ENCODE measurements around the gene IGSF9B. TPM values are rescaled to one million over a fixed set of nuclear protein-coding genes. Genes with fewer than 3 reads are reported as not detected.

Gene IGSF9B
- total RNA-seq, 2 experiments from 2014 or later: 24.3 to 27.4 TPM

DNA sequence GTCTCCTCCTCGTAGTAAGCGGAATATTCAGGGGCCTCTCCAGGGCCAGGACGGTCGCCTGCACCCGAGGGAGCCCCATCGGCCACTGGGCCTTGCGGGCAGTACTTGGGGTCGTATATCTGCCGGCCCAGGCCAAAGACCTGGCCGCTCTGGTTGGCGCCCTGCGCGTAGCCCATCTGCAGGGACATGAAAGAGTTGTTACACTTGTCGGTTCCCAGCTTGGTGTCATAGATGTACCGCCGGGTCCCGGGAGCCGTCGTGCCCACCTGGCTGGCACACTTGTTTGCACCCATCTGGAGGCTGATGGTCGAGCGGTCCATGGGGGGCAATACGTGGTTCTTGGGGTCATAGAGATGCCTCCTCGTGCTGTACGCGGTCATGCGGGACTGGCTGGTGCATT lies 92.0 kb downstream of the IGSF9B start:
- Mint-ChIP-seq H3K36me3 (ENCODE audit: low read depth) (no peaks in the 10 kb centered on the region), H3K27me3 (peaks cover 22% of the 10 kb centered on the region), H3K9me3 (no peaks in the 10 kb centered on the region), H3K4me1 (ENCODE audit: low read depth) (no peaks in the 10 kb centered on the region), H3K4me3 (no peak overlapping the region), H3K27ac (no peak overlapping the region)
- no peaks in the 10 kb centered on the region for H3K36me3 ChIP-seq (ENCODE audit: insufficient read depth, low read length)
- peaks cover 0 to 16% of the 10 kb centered on the region in 2 experiments for H3K9me3 ChIP-seq (ENCODE audit: control insufficient read depth in 1 of 2, insufficient read depth in 1 of 2, low read length in 2 of 2)
- peaks cover 0 to 4% of the 10 kb centered on the region in 2 experiments for H3K27me3 ChIP-seq (ENCODE audit: control insufficient read depth in 1 of 2, insufficient read depth in 2 of 2, low read length in 2 of 2)
- no peak for DNase-seq
- no peak for ATAC-seq (ENCODE audit: poor library complexity)
- intact Hi-C loops (cut with DNase I, micrococcal nuclease): no loop called here
- POLR2A ChIA-PET: no interaction called here
- CTCF ChIA-PET: no interaction called here
- TF ChIP-seq, protein P1, sequence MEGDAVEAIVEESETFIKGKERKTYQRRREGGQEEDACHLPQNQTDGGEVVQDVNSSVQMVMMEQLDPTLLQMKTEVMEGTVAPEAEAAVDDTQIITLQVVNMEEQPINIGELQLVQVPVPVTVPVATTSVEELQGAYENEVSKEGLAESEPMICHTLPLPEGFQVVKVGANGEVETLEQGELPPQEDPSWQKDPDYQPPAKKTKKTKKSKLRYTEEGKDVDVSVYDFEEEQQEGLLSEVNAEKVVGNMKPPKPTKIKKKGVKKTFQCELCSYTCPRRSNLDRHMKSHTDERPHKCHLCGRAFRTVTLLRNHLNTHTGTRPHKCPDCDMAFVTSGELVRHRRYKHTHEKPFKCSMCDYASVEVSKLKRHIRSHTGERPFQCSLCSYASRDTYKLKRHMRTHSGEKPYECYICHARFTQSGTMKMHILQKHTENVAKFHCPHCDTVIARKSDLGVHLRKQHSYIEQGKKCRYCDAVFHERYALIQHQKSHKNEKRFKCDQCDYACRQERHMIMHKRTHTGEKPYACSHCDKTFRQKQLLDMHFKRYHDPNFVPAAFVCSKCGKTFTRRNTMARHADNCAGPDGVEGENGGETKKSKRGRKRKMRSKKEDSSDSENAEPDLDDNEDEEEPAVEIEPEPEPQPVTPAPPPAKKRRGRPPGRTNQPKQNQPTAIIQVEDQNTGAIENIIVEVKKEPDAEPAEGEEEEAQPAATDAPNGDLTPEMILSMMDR (IDR thresholded peaks at IDR 0.05): no peak
- no peak overlapping the region for H3K4me3 ChIP-seq (ENCODE audit: low read length)
- H3K4me1 ChIP-seq (ENCODE audit: insufficient read depth, low read length): no peaks in the 10 kb centered on the region
- no peak overlapping the region for H3K27ac ChIP-seq (ENCODE audit: low read depth in 1 of 2, low read length in 2 of 2)

DNA sequence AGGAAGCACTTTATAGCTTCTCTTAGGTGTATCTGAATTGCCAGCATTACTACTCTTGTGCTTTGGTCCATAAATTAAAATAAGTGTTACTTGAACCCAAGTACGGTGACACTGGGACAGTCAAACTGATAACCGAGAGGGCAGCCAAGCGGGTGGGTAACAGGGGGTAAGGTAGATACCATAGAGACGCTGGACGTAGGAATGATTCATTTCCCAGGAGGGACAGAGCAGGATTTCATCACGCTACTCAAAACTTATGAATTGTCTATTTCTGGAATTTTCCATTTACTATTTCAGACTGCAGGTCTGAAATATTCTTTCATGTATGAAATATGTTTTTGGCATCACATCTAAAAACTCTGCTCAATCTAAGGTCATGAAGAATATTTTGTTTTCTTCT lies 96.6 kb downstream of the IGSF9B start:
- DNase-seq (no peak), ATAC-seq (ENCODE audit: poor library complexity) (no peak)
- H3K36me3 ChIP-seq (ENCODE audit: insufficient read depth, low read length): no peaks in the 10 kb centered on the region
- H3K27me3 Mint-ChIP-seq: peaks cover 48% of the 10 kb centered on the region
- H3K27ac ChIP-seq (ENCODE audit: low read depth in 1 of 2, low read length in 2 of 2): no peak overlapping the region
- intact Hi-C loops (cut with DNase I, micrococcal nuclease): no loop called here
- no peaks in the 10 kb centered on the region for H3K36me3 Mint-ChIP-seq (ENCODE audit: low read depth)
- H3K4me3 ChIP-seq (ENCODE audit: low read length): no peak overlapping the region
- no peaks in the 10 kb centered on the region for H3K9me3 Mint-ChIP-seq
- CTCF ChIA-PET: no interaction called here
- H3K4me3 Mint-ChIP-seq: no peak overlapping the region
- POLR2A ChIA-PET: no interaction called here
- peaks cover 0 to 4% of the 10 kb centered on the region in 2 experiments for H3K27me3 ChIP-seq (ENCODE audit: control insufficient read depth in 1 of 2, insufficient read depth in 2 of 2, low read length in 2 of 2)
- no peaks in the 10 kb centered on the region for H3K4me1 ChIP-seq (ENCODE audit: insufficient read depth, low read length)
- H3K4me1 Mint-ChIP-seq (ENCODE audit: low read depth): no peaks in the 10 kb centered on the region
- TF ChIP-seq, protein P1 (IDR thresholded peaks at IDR 0.05): no peak
- H3K9me3 ChIP-seq (ENCODE audit: control insufficient read depth in 1 of 2, insufficient read depth in 1 of 2, low read length in 2 of 2): peaks cover 0 to 12% of the 10 kb centered on the region in 2 experiments
- H3K27ac Mint-ChIP-seq: no peak overlapping the region

Other genes starting within 250 kb of the IGSF9B start
- gene SPATA19, start 111.5 kb downstream of the IGSF9B start, total RNA-seq: not detected
- 10 to 100 TPM; 13.5 to 15.3 TPM for gene JAM3, start 112.1 kb upstream of the IGSF9B start, total RNA-seq